GM21825 (cell line): ENCODE results near the gene METTL3.

Experiments used
- ATAC-seq: cut with Tn5 transposase; IDR thresholded peaks from one replicate; pipeline ENCODE4 v1.9.1; 2021; ENCODE audit warnings: mild to moderate bottlenecking, moderate library complexity; ENCODE audit not compliant: unreplicated experiment

METTL3 gene

DNA sequence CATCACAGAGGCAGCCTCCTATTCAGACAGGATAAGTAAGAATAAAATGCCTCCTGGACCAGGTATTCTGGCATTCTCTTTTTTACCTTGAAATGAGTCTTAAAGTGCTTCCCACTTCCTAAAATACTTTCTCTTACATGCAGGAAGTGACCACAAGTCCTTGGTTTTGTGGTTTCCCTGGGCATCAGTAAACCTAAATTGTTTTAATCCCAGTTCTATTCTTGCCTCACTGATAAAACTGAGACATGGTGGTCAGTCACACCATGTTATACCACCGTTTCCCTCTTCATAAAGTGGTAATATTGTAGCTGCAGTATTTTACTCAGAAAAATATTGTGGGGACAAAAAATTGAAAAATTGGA is 16.2 kb upstream of the METTL3 start:
- no peak for ATAC-seq

DNA sequence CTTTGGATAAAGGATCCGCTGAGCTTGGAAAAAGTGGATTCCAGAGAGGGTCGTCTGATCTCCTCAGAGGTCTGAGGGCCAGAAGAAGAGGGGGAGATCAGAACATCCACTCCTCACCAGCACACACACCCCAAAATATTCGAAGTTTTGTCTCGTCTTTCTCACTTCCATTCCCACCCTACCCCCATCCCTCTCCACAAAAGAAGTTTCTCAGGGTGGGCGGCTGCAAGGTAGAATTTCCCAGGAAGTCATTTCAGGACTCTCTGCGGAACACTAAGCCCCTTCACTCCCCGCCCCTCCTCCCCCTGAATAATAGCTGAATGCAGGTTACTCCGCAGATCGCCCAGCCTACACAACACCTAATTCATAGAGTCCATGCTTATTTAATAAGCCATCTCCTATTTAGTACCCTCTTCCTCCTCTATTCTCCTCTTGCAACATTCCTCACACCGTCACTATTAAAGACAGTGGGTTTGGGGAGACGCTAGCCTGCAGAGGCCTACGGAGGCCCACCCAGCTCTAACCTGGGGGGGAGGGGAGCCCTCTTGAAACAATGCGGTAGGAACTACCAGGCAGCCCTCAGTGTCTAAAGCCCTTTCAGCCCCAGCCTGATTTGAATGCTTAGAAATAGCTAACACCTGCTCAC is 15.7 kb upstream of the METTL3 start:
- ATAC-seq, result no peak

DNA sequence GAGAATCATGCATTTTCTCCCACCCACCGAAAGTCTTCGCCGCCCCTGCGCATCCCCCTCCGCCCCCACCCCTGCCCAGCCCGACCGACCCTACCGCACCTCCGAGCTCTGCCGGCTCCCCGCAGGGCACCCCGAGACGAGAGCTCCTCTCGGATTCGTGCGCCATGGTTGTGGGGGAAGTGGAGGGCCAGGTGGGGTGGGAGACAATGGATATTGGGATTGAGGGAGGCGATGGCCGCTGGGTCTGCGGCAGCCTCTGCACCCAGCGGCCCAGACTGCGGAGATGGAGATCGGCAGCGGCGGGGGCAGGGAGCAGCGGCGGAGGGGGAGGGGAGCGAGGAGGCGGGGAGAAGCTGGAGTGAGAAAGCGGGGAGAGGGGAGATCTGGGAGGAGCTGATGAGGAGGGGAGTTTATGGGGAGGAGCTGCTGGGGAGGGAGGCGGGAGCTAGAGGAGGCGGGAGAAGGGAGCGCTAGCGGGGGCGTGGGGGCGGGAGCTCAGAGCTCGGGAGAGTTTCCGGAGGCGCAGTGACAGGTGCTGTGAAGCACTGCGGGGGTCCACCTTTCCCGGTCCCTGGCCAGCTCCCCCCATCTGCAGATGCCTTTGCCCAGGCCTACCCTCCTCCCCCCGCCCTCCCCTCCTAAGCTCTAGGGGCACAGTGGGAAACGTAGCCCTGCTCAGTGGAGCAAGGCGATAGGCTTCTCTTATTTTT is 15.0 kb upstream of the METTL3 start, which contains the start of gene SALL2:
SALL2 (minus strand) TSS at position 385 of the 710 bp plus-strand sequence; CDS start at position 166, 219 bp downstream.
- ATAC-seq, result peak; percentile 68

DNA sequence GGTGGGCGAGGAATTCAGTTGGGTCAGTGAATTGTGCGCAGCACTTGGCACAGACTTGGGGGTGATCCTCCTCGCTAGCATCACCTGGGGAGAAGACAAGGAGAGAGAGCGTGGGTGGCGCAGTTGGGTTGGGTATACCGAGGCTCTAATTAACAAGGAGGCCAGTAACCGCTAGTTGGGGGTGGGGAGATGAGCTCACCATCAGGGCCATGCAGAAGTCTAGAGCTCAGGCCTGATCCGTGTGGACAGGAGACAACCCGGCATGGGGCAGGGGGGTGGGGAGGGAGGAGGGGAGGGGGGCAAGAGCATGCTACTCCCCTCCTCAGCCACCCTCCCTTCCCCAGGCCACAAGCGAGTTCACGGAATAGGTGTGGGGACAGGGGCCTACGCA is 14.4 kb upstream of the METTL3 start:
- ATAC-seq, result no peak

- ATAC-seq, result no peak
Measured at GRCh38 chr14:21524575-21525490, 13.7 kb upstream of the METTL3 start.

DNA sequence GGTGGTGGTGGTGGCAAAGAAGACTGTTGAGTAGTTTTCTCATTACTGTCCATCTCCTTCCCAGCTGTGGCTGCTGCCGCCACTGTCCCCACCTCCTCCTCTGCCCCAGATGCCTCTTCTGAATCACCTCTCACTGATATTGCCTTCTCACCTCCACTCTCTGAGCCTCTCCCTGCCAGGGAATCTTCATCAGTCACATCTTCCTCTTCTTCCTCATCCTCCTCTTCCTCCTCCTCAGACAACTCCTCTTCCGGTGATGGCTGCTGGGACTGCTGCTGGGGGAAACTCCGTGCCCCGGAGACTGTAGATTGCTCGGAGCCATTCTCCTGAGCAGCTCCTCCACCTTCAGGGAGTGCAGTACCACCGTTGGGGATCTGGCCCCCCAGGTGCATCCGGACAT is 12.1 kb upstream of the METTL3 start:
- no peak for ATAC-seq

- no peak for ATAC-seq
Measured at GRCh38 chr14:21521501-21521900, 10.4 kb upstream of the METTL3 start.

- ATAC-seq, result no peak
Measured at GRCh38 chr14:21520767-21521166, 9.6 kb upstream of the METTL3 start.

DNA sequence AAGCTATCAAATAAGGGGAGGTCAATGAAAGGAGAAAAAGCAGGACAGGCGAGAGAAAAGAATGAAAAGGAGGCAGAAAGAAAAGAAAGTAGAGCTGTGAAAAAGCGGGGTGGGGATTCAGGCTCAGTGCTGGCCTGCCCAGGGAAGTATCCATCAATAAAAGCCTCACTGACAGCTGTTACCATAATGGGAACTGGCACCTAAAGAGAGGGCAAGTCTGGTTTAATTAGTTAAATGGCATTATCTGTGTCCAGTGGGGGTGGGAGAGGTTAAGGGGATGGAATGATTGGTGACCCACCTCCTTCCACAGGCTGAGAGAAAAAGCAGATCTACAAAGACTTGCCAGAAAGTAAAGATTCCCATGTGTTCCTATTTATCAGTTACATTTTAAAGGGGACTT is 7.6 kb upstream of the METTL3 start:
- ATAC-seq, result no peak

DNA sequence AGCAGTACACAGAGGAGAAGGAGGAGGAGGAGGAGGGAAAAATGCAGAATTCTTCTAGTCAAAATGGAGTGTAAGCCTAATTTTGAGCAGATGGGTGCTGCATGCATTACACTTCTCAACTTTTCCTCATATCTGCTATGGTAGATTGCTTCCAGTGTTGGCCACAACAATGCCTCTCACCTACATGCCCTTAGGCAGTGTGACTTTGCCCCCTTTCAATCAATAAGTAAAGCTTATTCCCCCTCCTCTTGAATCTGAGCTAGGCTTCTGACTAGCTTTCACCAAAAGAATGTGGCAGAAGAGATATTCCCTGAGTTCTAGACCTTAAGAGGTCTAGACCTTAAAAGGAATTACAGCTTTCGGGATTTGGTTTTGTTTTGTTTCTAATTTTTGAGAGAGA is 3.2 kb upstream of the METTL3 start:
- ATAC-seq, result no peak

GRCh38 chr14:21509432-21510143 is 1.6 kb downstream of the METTL3 start:
- ATAC-seq, result no peak

DNA sequence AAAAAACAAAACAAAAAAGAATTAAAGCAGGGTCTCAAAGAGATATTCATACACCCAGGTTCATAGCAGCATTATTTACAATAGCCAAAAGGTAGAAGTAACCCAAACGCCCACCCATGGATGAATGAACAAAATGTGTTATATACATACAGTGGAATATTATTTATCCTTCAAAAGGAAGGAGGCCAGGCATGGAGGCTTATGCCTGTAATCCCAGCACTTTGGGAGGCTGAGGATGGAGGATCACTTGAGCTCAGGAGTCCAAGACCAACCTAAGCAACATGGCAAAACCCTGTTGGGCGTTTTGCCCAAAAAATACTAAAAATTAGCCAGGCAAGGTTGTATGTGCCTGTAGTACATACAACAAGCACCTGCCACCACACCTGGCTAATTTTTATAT is 4.6 kb downstream of the METTL3 start:
- ATAC-seq, result no peak

GRCh38 chr14:21505012-21505553 is 6.1 kb downstream of the METTL3 start:
- peak; percentile 67 for ATAC-seq

- ATAC-seq, result no peak
Measured at GRCh38 chr14:21503376-21503775, 7.8 kb downstream of the METTL3 start.

DNA sequence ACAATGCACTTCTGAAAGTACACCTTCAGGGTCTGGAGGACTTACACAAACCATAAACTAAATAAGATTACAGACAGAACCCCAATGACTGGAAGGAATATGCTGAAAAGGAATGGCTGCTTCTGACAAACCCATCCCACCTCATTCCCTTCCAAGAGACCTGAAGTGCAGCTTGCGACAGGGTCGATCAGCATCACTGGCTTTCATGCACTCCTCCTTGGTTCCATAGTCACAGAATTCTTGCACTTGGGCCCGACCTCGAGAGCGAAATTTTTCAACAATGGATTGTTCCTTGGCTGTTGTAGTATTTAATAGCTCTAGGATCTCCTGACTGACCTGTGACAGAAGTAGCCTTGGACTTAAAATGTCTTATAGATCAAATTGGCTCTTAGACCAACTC is 9.6 kb downstream of the METTL3 start:
- ATAC-seq, result no peak

DNA sequence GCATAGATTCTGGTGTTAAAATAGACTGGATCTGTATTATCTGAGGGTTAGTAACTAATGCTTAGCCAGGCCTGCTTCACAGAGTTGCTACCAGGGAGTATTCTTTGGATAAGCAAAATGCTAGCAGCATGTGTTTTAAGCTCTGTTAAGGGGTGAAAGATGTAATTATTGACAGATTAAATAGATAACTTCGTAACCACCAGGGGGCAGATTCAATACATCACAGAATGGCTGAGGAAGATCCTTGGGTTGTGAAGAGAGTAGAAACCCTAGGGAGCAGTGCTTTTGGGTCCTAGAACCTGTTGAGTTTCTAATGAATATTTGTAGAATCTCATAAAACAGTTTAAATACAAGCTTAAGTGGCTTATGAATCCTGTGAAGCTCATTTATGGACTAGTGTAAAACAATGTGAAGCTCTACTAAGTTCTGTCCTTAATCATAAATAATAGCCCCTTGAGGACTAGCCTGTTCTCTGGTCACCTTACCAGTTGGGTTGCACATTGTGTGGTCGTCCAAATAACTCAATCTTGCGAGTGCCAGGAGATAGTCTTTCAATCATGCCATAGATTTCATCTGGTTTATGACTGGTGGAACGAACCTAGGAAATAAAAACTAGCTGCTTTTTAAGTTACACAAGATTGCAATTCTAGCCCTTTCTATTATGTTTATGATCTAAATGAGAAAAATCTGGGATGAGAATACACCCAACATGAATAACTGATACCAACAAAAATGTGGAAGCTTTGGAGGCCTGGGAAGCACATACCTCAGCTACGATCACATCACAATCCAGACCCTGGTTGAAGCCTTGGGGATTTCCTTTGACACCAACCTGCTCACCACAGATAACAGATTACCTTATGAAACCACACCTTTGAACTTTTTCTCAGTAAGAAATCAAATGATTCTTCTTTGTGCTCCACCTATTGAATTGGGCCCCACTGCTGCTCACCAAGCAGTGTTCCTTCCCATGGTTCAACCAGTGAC is 12.3 kb downstream of the METTL3 start:
- ATAC-seq, result no peak

DNA sequence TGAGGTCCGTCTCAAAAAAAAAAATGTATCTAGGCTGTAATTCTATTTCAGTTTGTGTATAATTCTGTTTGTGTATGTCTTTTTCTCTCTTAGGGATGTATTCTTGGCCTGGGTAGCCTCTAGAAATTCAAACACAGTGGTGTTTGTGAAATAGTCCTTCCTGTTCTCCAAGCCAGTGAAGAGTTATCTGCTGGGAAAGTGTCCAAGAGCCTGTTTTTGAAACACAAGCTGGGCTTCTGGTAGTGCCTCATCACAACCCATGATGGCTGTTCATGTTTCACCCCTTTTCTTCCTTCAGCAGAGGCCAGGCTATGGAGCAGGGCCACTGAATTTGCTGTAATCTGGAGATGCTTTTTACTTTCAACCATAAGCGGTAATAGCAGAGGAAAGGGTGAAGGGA is 14.7 kb downstream of the METTL3 start:
- ATAC-seq, result no peak

- ATAC-seq, result no peak
Measured at GRCh38 chr14:21494902-21495762, 16.0 kb downstream of the METTL3 start.

DNA sequence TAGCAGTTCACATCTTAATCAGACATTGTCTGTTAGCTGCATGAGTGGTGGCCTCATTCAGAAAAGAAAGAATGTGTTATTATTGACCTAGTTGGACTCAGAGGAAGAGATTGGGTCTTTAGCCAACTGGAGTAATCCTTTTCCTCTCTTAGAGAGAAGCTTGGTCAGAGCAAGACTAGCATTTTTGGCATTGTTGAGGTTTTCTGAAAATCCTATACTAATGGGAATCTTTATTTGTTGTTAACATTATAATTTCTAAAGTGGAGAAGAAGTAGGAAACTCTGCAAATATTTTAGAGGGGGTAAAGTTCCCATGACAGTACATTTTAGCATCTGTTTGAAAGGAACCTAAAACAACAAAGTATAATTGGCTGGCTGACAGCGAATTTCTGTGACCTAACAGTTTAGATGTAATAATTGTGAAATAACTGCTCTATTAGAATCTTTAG is 24.5 kb downstream of the METTL3 start:
- ATAC-seq, result no peak
